ENCODE measurements around the gene LRRC14B.
"Not testable (repeated sequence)": the region's sequence is repeated elsewhere in the genome, so short reads cannot be mapped to it uniquely, and the experiment has no call there.

LRRC14B gene

GRCh38 chr5:241045-241669, 49.9 kb downstream of the LRRC14B start:
- not testable (repeated sequence) for DNase-seq (ENCODE audit: low spot score)

GRCh38 chr5:243683-244367, 52.5 kb downstream of the LRRC14B start:
- not testable (repeated sequence) for DNase-seq (ENCODE audit: low spot score)

- not testable (repeated sequence) for DNase-seq (ENCODE audit: low spot score)
These were observed 54.4 kb downstream of the LRRC14B start for GRCh38 chr5:245717-246116.
